ENCODE data around the gene PDE4B. TPM values are rescaled to one million over a fixed set of nuclear protein-coding genes. Genes with fewer than 3 reads are reported as not detected.

Gene PDE4B
- total and polyA plus RNA-seq, 10 of the 15 experiments (the other 5 are each of a cell fraction or from before 2014, with no cell fraction given) = 3.0 to 13.2 (median 5.7) TPM

GRCh38 chr1:66182026-66182425 is 389.3 kb downstream of the PDE4B start (continued):
- TF ChIP-seq CUX1 (IDR thresholded peaks at IDR 0.05; ENCODE audit: insufficient replicate concordance, low read depth, low read length) (no peak), E2F4 (IDR thresholded peaks at IDR 0.05; ENCODE audit: low read depth, low read length) (no peak), ZBTB11 (CRISPR knock-in tag; IDR thresholded peaks at IDR 0.05) (no peak), JUNB (IDR thresholded peaks at IDR 0.05) (no peak), E4F1 (IDR thresholded peaks at IDR 0.05; ENCODE audit: borderline replicate concordance, partially characterized antibody) (no peak), RBBP5 (conservative IDR thresholded peaks at IDR 0.05) (no peak), RAD51 (IDR thresholded peaks at IDR 0.05) (no peak), SMC3 (IDR thresholded peaks at IDR 0.05; ENCODE audit: borderline replicate concordance, low read length) (no peak), MLLT1 (IDR thresholded peaks at IDR 0.05) (no peak), SMARCA5 (IDR thresholded peaks at IDR 0.05) (no peak), WRNIP1 (IDR thresholded peaks at IDR 0.05; ENCODE audit: borderline replicate concordance, low read depth, low read length) (no peak), MYC (IDR thresholded peaks at IDR 0.05; ENCODE audit: insufficient read depth, insufficient read length, insufficient replicate concordance, low read length, severe bottlenecking) (no peak), USF2 (IDR thresholded peaks at IDR 0.05; ENCODE audit: borderline replicate concordance, low read depth, low read length) (no peak), RELA (IDR thresholded peaks at IDR 0.05; ENCODE audit: borderline replicate concordance, partially characterized antibody) (no peak), RUNX3 (IDR thresholded peaks at IDR 0.05; ENCODE audit: low read length) (no peak)

All from GM12878 (cell line).